ENCODE results near the gene BTBD9.

DNA sequence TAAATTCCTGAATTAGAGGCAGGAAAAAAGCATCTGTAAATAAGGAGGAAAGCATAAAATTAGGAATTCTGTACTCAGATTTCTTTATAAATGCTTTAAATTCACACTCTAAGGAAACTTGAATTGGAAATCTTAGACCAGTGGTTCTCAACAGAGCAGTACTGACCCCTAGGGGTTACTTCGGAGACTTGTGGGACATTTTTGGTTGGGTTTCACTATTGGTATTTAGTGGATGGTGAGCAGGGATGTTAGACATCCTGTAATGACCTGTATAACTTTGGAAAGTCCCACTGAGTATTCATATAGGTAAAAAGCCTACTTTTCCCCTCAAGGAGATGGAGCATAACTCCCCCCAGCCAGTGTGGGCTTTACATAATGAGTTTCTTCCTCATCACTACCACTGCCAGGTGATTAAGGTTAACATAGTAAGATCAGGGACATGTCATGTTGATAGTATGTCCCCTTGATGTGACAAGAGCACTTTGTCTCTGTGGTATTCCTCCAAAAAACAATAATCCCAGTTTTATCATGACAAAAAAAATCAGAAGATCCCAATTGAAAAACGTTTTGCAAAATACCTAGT lies 32.2 kb upstream of the BTBD9 start:
- TF ChIP-seq CTCF (IDR thresholded peaks at IDR 0.05) (peak; percentile 39 to 77 (median 70)), POLR2A (IDR thresholded peaks at IDR 0.05) (no peak)

Data from Peyer's patch (tissue), 4 donors.